ENCODE results near the gene TRAPPC10.

The TRAPPC10 gene

GRCh38 chr21:44043613-44044012 is 31.5 kb downstream of the TRAPPC10 start:
- no peaks in the 10 kb centered on the region for H3K9me3 Mint-ChIP-seq
- no peak for DNase-seq
- peaks cover 23% of the 10 kb centered on the region for H3K36me3 Mint-ChIP-seq (ENCODE audit: low read depth)
- no peak for TF ChIP-seq CTCF (IDR thresholded peaks at IDR 0.05)
- H3K27me3 Mint-ChIP-seq (ENCODE audit: low read depth, poor library complexity): no peaks in the 10 kb centered on the region
- H3K27ac Mint-ChIP-seq: no peak overlapping the region
- no peak overlapping the region for H3K4me3 Mint-ChIP-seq
- no peaks in the 10 kb centered on the region for H3K4me1 Mint-ChIP-seq

- Mint-ChIP-seq H3K27ac (no peak overlapping the region), H3K9me3 (no peaks in the 10 kb centered on the region), H3K4me1 (peaks cover 14% of the 10 kb centered on the region), H3K27me3 (ENCODE audit: low read depth, poor library complexity) (no peaks in the 10 kb centered on the region), H3K4me3 (no peak overlapping the region), H3K36me3 (ENCODE audit: low read depth) (peaks cover 27% of the 10 kb centered on the region)
- no peak for TF ChIP-seq CTCF (IDR thresholded peaks at IDR 0.05)
- no peak for DNase-seq
Measured at GRCh38 chr21:44046734-44047133, 34.6 kb downstream of the TRAPPC10 start.

- no peaks in the 10 kb centered on the region for H3K27me3 Mint-ChIP-seq (ENCODE audit: low read depth, poor library complexity)
- no peaks in the 10 kb centered on the region for H3K9me3 Mint-ChIP-seq
- peak overlapping the region; percentile 84 for H3K27ac Mint-ChIP-seq
- no peak for DNase-seq
- no peak for TF ChIP-seq CTCF (IDR thresholded peaks at IDR 0.05)
- H3K4me1 Mint-ChIP-seq: peaks cover 14% of the 10 kb centered on the region
- H3K4me3 Mint-ChIP-seq: no peak overlapping the region
- H3K36me3 Mint-ChIP-seq (ENCODE audit: low read depth): peaks cover 27% of the 10 kb centered on the region
Measured at GRCh38 chr21:44047996-44048560, 36.0 kb downstream of the TRAPPC10 start.

- H3K27ac Mint-ChIP-seq: peak overlapping the region; percentile 86
- H3K4me1 Mint-ChIP-seq: peaks cover 20% of the 10 kb centered on the region
- no peak overlapping the region for H3K4me3 Mint-ChIP-seq
- no peak for DNase-seq
- no peaks in the 10 kb centered on the region for H3K9me3 Mint-ChIP-seq
- no peak for TF ChIP-seq CTCF (IDR thresholded peaks at IDR 0.05)
- H3K27me3 Mint-ChIP-seq (ENCODE audit: low read depth, poor library complexity): no peaks in the 10 kb centered on the region
- H3K36me3 Mint-ChIP-seq (ENCODE audit: low read depth): peaks cover 25% of the 10 kb centered on the region
Measured at GRCh38 chr21:44049182-44049581, 37.1 kb downstream of the TRAPPC10 start.

- Mint-ChIP-seq H3K27me3 (ENCODE audit: low read depth, poor library complexity) (no peaks in the 10 kb centered on the region), H3K36me3 (ENCODE audit: low read depth) (peaks cover 23% of the 10 kb centered on the region), H3K9me3 (no peaks in the 10 kb centered on the region), H3K4me1 (peaks cover 24% of the 10 kb centered on the region), H3K4me3 (no peak overlapping the region), H3K27ac (peak overlapping the region; percentile 86)
- TF ChIP-seq CTCF (IDR thresholded peaks at IDR 0.05): no peak
- no peak for DNase-seq
Measured at GRCh38 chr21:44049606-44050005, 37.5 kb downstream of the TRAPPC10 start.

- Mint-ChIP-seq H3K4me3 (no peak overlapping the region), H3K4me1 (peaks cover 30% of the 10 kb centered on the region), H3K36me3 (ENCODE audit: low read depth) (peaks cover 26% of the 10 kb centered on the region), H3K27me3 (ENCODE audit: low read depth, poor library complexity) (no peaks in the 10 kb centered on the region), H3K9me3 (no peaks in the 10 kb centered on the region), H3K27ac (peak overlapping the region; percentile 27)
- DNase-seq: no peak
- TF ChIP-seq CTCF (IDR thresholded peaks at IDR 0.05): no peak
Measured at GRCh38 chr21:44050276-44050675, 38.2 kb downstream of the TRAPPC10 start.
